Dedifferentiated amniotic fluid mesenchymal stem cell (primary cell): ENCODE measurements around the gene ZNHIT6.

Experiments used
- DNase-seq: peaks from one replicate; pipeline ENCODE4 v3.0.0-alpha.2; 2016; ENCODE audit errors: extremely low spot score

The ZNHIT6 gene

GRCh38 chr1:85617633-85618100 lies 90.6 kb downstream of the ZNHIT6 start:
- peak; percentile 89 for DNase-seq

- DNase-seq, result no peak
Measured at GRCh38 chr1:85616736-85617135, 91.5 kb downstream of the ZNHIT6 start.

- DNase-seq, result no peak
Measured at GRCh38 chr1:85616364-85616705, 91.9 kb downstream of the ZNHIT6 start.

GRCh38 chr1:85615586-85616363 lies 92.5 kb downstream of the ZNHIT6 start:
- no peak for DNase-seq

GRCh38 chr1:85612704-85613361 lies 95.4 kb downstream of the ZNHIT6 start:
- DNase-seq, result peak; percentile 89

GRCh38 chr1:85611856-85612255 lies 96.4 kb downstream of the ZNHIT6 start:
- DNase-seq, result peak; percentile 97

- DNase-seq, result peak; percentile 87
Measured at GRCh38 chr1:85611425-85611824, 96.8 kb downstream of the ZNHIT6 start.

GRCh38 chr1:85609976-85610375 lies 98.3 kb downstream of the ZNHIT6 start:
- DNase-seq, result no peak

GRCh38 chr1:85608851-85609250 lies 99.4 kb downstream of the ZNHIT6 start:
- DNase-seq, result no peak

- no peak for DNase-seq
Measured at GRCh38 chr1:85607921-85608265, 100.3 kb downstream of the ZNHIT6 start.

- DNase-seq, result peak; percentile 93
Measured at GRCh38 chr1:85607126-85607920, 100.9 kb downstream of the ZNHIT6 start.

- DNase-seq, result no peak
Measured at GRCh38 chr1:85606414-85606800, 101.8 kb downstream of the ZNHIT6 start.

- no peak for DNase-seq
Measured at GRCh38 chr1:85605484-85606413, 102.5 kb downstream of the ZNHIT6 start.

- no peak for DNase-seq
Measured at GRCh38 chr1:85604298-85604997, 103.8 kb downstream of the ZNHIT6 start.

GRCh38 chr1:85603086-85603880 lies 105.0 kb downstream of the ZNHIT6 start:
- no peak for DNase-seq

- no peak for DNase-seq
Measured at GRCh38 chr1:85602571-85602970, 105.7 kb downstream of the ZNHIT6 start.

GRCh38 chr1:85601901-85602300 lies 106.3 kb downstream of the ZNHIT6 start:
- DNase-seq, result no peak

- DNase-seq, result no peak
Measured at GRCh38 chr1:85599681-85600080, 108.6 kb downstream of the ZNHIT6 start.
